H1 (cell line): ENCODE data around the gene CGN. TPM values are rescaled to one million over a fixed set of nuclear protein-coding genes. Genes with fewer than 3 reads are reported as not detected.

Experiments
- CREB1 ChIP-seq: IDR thresholded peaks from 2 replicates; pipeline ENCODE4 v1.6.1; 2012; ENCODE audit warnings: inconsistent platforms
- EGR1 ChIP-seq: IDR thresholded peaks from 2 replicates; pipeline ENCODE4 v1.6.1; 2011; ENCODE audit warnings: low read depth, low read length, borderline replicate concordance
- TEAD4 ChIP-seq: IDR thresholded peaks from 2 replicates; pipeline ENCODE4 v1.6.1; 2012; ENCODE audit warnings: low read depth, low read length, inconsistent platforms, mixed read lengths
- polyA plus RNA-seq, 7 experiments: library from polyadenylated mRNA; depleted of rRNA in 3 of 7; stranded (reverse) in 5 of 7; unstranded in 2 of 7; fragments of >200 nt in 5 of 7; fragments of 200-250 nt in 2 of 7; gene quantifications; 1 replicate in 5 of 7; 2 replicates in 1 of 7; 4 replicates in 1 of 7; pipeline versions ENCODE4 v1.2.1 to v1.2.3, GENCODE V29; 2011 to 2013; ENCODE audit warnings: missing spikeins in 2 of 7, mixed read lengths in 2 of 7
- total RNA-seq: library from RNA; stranded (reverse); fragmentation: NEBNext Ultra II Directional; extraction: Animal tissue kit (Norgen Biotek cat#: 25700); gene quantifications from 2 replicates; pipeline ENCODE4 v1.2.1, GENCODE V29; 2021

Gene CGN
- total and polyA plus RNA-seq, 2 of the 8 experiments (the other 6 are each of a cell fraction or from before 2014, with no cell fraction given) = 15.9 to 52.7 TPM

- TF ChIP-seq EGR1 = no peak
- no peak for TF ChIP-seq CREB1
- TF ChIP-seq TEAD4 = no peak
These were observed 1.7 kb upstream of the CGN start (continued) for GRCh38 chr1:151509350-151510019.
